ELF-1 (cell line): ENCODE data around the gene MAN1C1.

Source experiments
- DNase-seq: peaks from one replicate; pipeline ENCODE4 v3.0.0-alpha.2; 2016; ENCODE audit warnings: low read depth, low spot score

Gene MAN1C1

GRCh38 chr1:25763493-25763892 lies 146.9 kb downstream of the MAN1C1 start:
- no peak for DNase-seq

GRCh38 chr1:25765136-25765922 lies 148.7 kb downstream of the MAN1C1 start:
- DNase-seq = no peak

GRCh38 chr1:25765923-25766589 lies 149.5 kb downstream of the MAN1C1 start:
- no peak for DNase-seq

GRCh38 chr1:25766721-25767436 lies 150.3 kb downstream of the MAN1C1 start:
- no peak for DNase-seq

GRCh38 chr1:25767437-25767770 lies 150.8 kb downstream of the MAN1C1 start:
- DNase-seq = no peak

GRCh38 chr1:25768999-25769398 lies 152.4 kb downstream of the MAN1C1 start:
- no peak for DNase-seq

GRCh38 chr1:25769625-25770383 lies 153.2 kb downstream of the MAN1C1 start:
- DNase-seq = no peak

- no peak for DNase-seq
These were observed 154.1 kb downstream of the MAN1C1 start for GRCh38 chr1:25770541-25771220.

GRCh38 chr1:25771221-25772114 lies 154.9 kb downstream of the MAN1C1 start:
- DNase-seq = peak; percentile 83

- DNase-seq = no peak
These were observed 155.6 kb downstream of the MAN1C1 start for GRCh38 chr1:25772164-25772563.

GRCh38 chr1:25772692-25773245 lies 156.2 kb downstream of the MAN1C1 start:
- DNase-seq = no peak

GRCh38 chr1:25773441-25774125 lies 157.0 kb downstream of the MAN1C1 start:
- DNase-seq = peak; percentile 90

- DNase-seq = no peak
These were observed 157.7 kb downstream of the MAN1C1 start for GRCh38 chr1:25774206-25774803.

- DNase-seq = peak; percentile 52
These were observed 158.6 kb downstream of the MAN1C1 start for GRCh38 chr1:25774921-25775771.

GRCh38 chr1:25779388-25779787 lies 162.8 kb downstream of the MAN1C1 start:
- DNase-seq = no peak

GRCh38 chr1:25779894-25780293 lies 163.3 kb downstream of the MAN1C1 start:
- DNase-seq = no peak

- peak; percentile 82 for DNase-seq
These were observed 163.9 kb downstream of the MAN1C1 start for GRCh38 chr1:25780318-25781129.
